HEK293 (cell line): ENCODE measurements around the gene PODXL2.

Experiments used
- CTCF ChIA-PET: fragments of 350-600 bp; formaldehyde crosslinking; extraction: SDS; loops from one replicate; lab custom pipeline; 2021; ENCODE audit warnings: antibody characterized with exemption; lab: Yijun Ruan, JAX
- POLR2A ChIA-PET: fragments of 300-600 bp; formaldehyde crosslinking; extraction: SDS; loops from one replicate; lab custom pipeline; 2020; ENCODE audit warnings: antibody characterized with exemption, inconsistent platforms; lab: Yijun Ruan, JAX
- H3K27ac ChIP-seq: fragments of 200-500 bp; sonication (Bioruptor generic); 2 replicates; pipeline ENCODE4 v1.5.1; 2014; ENCODE audit warnings: low read depth, low read length, control low read depth, inconsistent platforms; ENCODE audit errors: extremely low read depth
- H3K36me3 ChIP-seq, 2 experiments: fragments of 200-500 bp in 1 of 2; sonication (Bioruptor generic) in 1 of 2; 1 replicate in 1 of 2; 2 replicates in 1 of 2; pipeline ENCODE4 v1.5.1; 2014 to 2017; ENCODE audit warnings: inconsistent platforms in 2 of 2, low read length in 2 of 2; ENCODE audit not compliant: control insufficient read depth in 2 of 2, insufficient read depth in 1 of 2
- H3K4me1 ChIP-seq: fragments of 200-500 bp; sonication (Bioruptor generic); 2 replicates; pipeline ENCODE4 v1.5.1; 2014; ENCODE audit warnings: mild to moderate bottlenecking, low read length, inconsistent platforms; ENCODE audit not compliant: control insufficient read depth, insufficient read depth
- H3K4me3 ChIP-seq: 2 replicates; pipeline ENCODE4 v1.5.1; 2011; ENCODE audit warnings: low read depth, mild to moderate bottlenecking, control low read depth, low read length, moderate library complexity
- H3K9me3 ChIP-seq: fragments of 200-500 bp; sonication (Bioruptor generic); 2 replicates; pipeline ENCODE4 v1.5.1; 2014; ENCODE audit warnings: low read depth, low read length, inconsistent platforms; ENCODE audit not compliant: control insufficient read depth, insufficient read depth
- CTCF ChIP-seq: fragments of 450-650 bp; formaldehyde crosslinking; IDR thresholded peaks from 2 replicates; pipeline ENCODE4 v1.5.1; 2016; ENCODE audit warnings: missing biosample characterization, missing genetic modification characterization
- FEZF1 ChIP-seq: fragments of 450-650 bp; formaldehyde crosslinking; IDR thresholded peaks from 2 replicates; pipeline ENCODE4 v1.5.1; 2016; ENCODE audit warnings: missing biosample characterization, missing genetic modification characterization
- IKZF3 ChIP-seq: fragments of 450-650 bp; IDR thresholded peaks from 2 replicates; pipeline ENCODE4 v1.5.0; 2018; ENCODE audit warnings: missing biosample characterization, mild to moderate bottlenecking, missing genetic modification characterization, moderate library complexity
- KLF1 ChIP-seq: fragments of 450-650 bp; formaldehyde crosslinking; IDR thresholded peaks from 2 replicates; pipeline ENCODE4 v1.5.1; 2016; ENCODE audit warnings: missing biosample characterization, missing genetic modification characterization
- REPIN1 ChIP-seq: fragments of 450-650 bp; formaldehyde crosslinking; IDR thresholded peaks from 2 replicates; pipeline ENCODE4 v1.5.1; 2017; ENCODE audit warnings: missing biosample characterization, missing genetic modification characterization, low read depth
- SP3 ChIP-seq: fragments of 450-650 bp; formaldehyde crosslinking; IDR thresholded peaks from 2 replicates; pipeline ENCODE4 v1.5.1; 2016; ENCODE audit warnings: missing biosample characterization, missing genetic modification characterization
- WT1 ChIP-seq: fragments of 450-650 bp; formaldehyde crosslinking; IDR thresholded peaks from 2 replicates; pipeline ENCODE4 v1.5.1; 2016; ENCODE audit warnings: missing biosample characterization, missing genetic modification characterization
- ZIC2 ChIP-seq: fragments of 450-650 bp; formaldehyde crosslinking; IDR thresholded peaks from 2 replicates; pipeline ENCODE4 v1.5.1; 2016; ENCODE audit warnings: missing biosample characterization, missing genetic modification characterization
- ZNF10 ChIP-seq: fragments of 450-650 bp; formaldehyde crosslinking; IDR thresholded peaks from 2 replicates; pipeline ENCODE4 v1.5.1; 2017; ENCODE audit warnings: missing biosample characterization, missing genetic modification characterization
- ZNF341 ChIP-seq: fragments of 450-650 bp; formaldehyde crosslinking; IDR thresholded peaks from 2 replicates; pipeline ENCODE4; 2016; ENCODE audit warnings: low read depth, missing biosample characterization, missing genetic modification characterization
- ZNF48 ChIP-seq: fragments of 450-650 bp; formaldehyde crosslinking; IDR thresholded peaks from 2 replicates; pipeline ENCODE4 v1.5.1; 2016; ENCODE audit warnings: missing biosample characterization, missing genetic modification characterization
- ZNF596 ChIP-seq: fragments of 450-650 bp; IDR thresholded peaks from 2 replicates; pipeline ENCODE4 v1.5.0; 2018; ENCODE audit warnings: missing biosample characterization, mild to moderate bottlenecking, missing genetic modification characterization, moderate library complexity
- ZNF623 ChIP-seq: fragments of 450-650 bp; formaldehyde crosslinking; IDR thresholded peaks from 2 replicates; pipeline ENCODE4 v1.5.1; 2016; ENCODE audit warnings: missing biosample characterization, missing genetic modification characterization
- ZNF626 ChIP-seq: fragments of 450-650 bp; sonication (Bioruptor Pico); formaldehyde crosslinking; IDR thresholded peaks from 2 replicates; pipeline ENCODE4 v1.5.1; 2018; ENCODE audit warnings: missing biosample characterization, missing genetic modification characterization, inconsistent platforms
- TF ChIP-seq, protein P1 (sequence below): fragments of 450-650 bp; formaldehyde crosslinking; IDR thresholded peaks from 2 replicates; pipeline ENCODE4 v1.5.1; 2016; ENCODE audit warnings: missing biosample characterization, missing genetic modification characterization, low read depth
- TF ChIP-seq, protein P2 (sequence below): fragments of 450-650 bp; formaldehyde crosslinking; IDR thresholded peaks from 2 replicates; pipeline ENCODE4 v1.5.1; 2016; ENCODE audit warnings: missing biosample characterization, missing genetic modification characterization, borderline replicate concordance
- TF ChIP-seq, protein P3 (sequence below): fragments of 450-650 bp; formaldehyde crosslinking; IDR thresholded peaks from 2 replicates; pipeline ENCODE4 v1.5.1; 2016; ENCODE audit warnings: missing biosample characterization, missing genetic modification characterization

The PODXL2 gene

GRCh38 chr3:127674790-127675189 is 45.8 kb downstream of the PODXL2 start:
- TF ChIP-seq ZNF623 (peak; percentile 98), ZIC2 (tag by site-specific recombination) (peak; percentile 41; the same call in 1 of the 2 replicates), FEZF1 (tag by site-specific recombination) (no peak)
- TF ChIP-seq, all 188 proteins: peak for 2
- CTCF ChIA-PET = no interaction called here

DNA sequence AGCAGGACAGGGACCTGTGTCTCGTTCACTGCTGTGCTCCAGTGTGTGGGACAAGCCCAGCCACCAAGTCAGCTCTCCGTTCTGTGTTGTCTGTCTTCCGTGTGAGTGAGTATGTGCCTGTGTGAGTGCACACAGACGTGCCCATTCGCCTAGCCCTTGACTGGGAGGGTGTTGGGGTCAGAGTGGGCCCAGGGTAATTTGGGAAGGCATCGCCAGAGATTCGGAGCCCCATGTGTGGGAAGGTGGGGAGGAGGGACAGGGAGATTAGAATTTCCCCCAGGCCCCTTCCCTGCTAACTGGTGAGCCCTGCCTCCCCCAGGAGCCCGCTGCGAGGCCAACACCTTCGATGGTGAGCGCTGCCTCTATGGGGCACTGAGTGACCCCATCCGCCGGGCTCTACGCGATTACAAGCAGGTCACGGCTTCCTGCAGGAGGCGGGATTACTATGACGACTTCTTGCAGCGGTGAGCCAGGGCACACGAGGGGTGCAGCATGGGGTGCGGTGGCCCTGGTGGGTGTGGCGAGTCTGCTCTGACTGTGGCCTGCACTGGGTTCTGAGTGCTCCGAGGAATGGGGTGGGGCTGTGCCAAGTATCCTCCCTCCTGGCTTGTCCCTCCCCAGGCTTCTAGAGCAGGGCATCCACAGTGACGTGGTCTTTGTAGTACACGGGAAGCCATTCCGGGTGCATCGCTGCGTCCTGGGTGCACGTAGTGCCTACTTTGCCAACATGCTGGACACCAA is 46.8 kb downstream of the PODXL2 start:
- Histone ChIP-seq H3K9me3 (no peaks in the 10 kb centered on the region), H3K4me1 (no peaks in the 10 kb centered on the region), H3K4me3 (no peak overlapping the region), H3K27ac (no peak overlapping the region), H3K36me3 (peaks cover 0 to 18% of the 10 kb centered on the region in 2 experiments; a peak in 1 of 3 replicates)
- ChIA-PET POLR2A (no interaction called here), CTCF (no interaction called here)
- no peak for TF ChIP-seq SP3 (tag by site-specific recombination)
- no peak for TF ChIP-seq CTCF (tag by site-specific recombination)
- TF ChIP-seq, protein P1, sequence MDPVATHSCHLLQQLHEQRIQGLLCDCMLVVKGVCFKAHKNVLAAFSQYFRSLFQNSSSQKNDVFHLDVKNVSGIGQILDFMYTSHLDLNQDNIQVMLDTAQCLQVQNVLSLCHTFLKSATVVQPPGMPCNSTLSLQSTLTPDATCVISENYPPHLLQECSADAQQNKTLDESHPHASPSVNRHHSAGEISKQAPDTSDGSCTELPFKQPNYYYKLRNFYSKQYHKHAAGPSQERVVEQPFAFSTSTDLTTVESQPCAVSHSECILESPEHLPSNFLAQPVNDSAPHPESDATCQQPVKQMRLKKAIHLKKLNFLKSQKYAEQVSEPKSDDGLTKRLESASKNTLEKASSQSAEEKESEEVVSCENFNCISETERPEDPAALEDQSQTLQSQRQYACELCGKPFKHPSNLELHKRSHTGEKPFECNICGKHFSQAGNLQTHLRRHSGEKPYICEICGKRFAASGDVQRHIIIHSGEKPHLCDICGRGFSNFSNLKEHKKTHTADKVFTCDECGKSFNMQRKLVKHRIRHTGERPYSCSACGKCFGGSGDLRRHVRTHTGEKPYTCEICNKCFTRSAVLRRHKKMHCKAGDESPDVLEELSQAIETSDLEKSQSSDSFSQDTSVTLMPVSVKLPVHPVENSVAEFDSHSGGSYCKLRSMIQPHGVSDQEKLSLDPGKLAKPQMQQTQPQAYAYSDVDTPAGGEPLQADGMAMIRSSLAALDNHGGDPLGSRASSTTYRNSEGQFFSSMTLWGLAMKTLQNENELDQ = no peak
- TF ChIP-seq KLF1 (tag by site-specific recombination) = peak; percentile 54
- TF ChIP-seq ZNF48 (tag by site-specific recombination) = no peak
- no peak for TF ChIP-seq WT1 (tag by site-specific recombination)
- peak; percentile 58 for TF ChIP-seq ZNF341 (tag by site-specific recombination)
- no peak for TF ChIP-seq REPIN1
- TF ChIP-seq IKZF3 (tag by site-specific recombination) = no peak
- no peak for TF ChIP-seq ZNF10 (tag by site-specific recombination)

More at GRCh38 chr3:127674790-127675189, 45.8 kb downstream of the PODXL2 start:
- POLR2A ChIA-PET = no interaction called here
- H3K4me3 ChIP-seq = no peak overlapping the region
- peaks cover 0 to 16% of the 10 kb centered on the region in 2 experiments; a peak in 1 of 3 replicates for H3K36me3 ChIP-seq
- H3K27ac ChIP-seq = no peak overlapping the region
- H3K9me3 ChIP-seq = no peaks in the 10 kb centered on the region
- H3K4me1 ChIP-seq = no peaks in the 10 kb centered on the region

DNA sequence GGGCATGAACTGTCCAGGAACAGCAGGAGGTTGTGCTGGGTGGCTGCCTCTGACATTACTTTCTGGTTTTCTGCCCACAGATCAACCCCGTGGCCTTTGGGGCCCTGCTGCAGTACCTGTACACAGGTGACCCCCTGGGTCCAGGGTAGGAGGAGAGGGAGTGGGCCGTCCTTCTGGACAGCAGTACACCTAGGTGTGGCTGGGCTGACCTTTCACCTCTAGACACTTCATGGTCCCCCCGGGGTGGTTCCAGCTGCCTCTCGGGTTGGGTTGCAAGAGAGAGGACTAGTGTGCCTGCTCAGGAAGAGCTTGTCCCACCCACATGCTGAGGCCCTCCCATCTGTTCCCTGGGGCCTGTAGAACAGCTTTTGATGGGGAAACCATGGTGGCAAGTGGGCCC is 47.5 kb downstream of the PODXL2 start:
- Histone ChIP-seq H3K4me1 (no peaks in the 10 kb centered on the region), H3K36me3 (peaks cover 0 to 18% of the 10 kb centered on the region in 2 experiments; a peak in 1 of 3 replicates), H3K4me3 (no peak overlapping the region), H3K9me3 (no peaks in the 10 kb centered on the region), H3K27ac (no peak overlapping the region)
- ChIA-PET POLR2A (no interaction called here), CTCF (no interaction called here)
- no peak for TF ChIP-seq ZNF626 (tag by site-specific recombination)
- TF ChIP-seq, protein P2, sequence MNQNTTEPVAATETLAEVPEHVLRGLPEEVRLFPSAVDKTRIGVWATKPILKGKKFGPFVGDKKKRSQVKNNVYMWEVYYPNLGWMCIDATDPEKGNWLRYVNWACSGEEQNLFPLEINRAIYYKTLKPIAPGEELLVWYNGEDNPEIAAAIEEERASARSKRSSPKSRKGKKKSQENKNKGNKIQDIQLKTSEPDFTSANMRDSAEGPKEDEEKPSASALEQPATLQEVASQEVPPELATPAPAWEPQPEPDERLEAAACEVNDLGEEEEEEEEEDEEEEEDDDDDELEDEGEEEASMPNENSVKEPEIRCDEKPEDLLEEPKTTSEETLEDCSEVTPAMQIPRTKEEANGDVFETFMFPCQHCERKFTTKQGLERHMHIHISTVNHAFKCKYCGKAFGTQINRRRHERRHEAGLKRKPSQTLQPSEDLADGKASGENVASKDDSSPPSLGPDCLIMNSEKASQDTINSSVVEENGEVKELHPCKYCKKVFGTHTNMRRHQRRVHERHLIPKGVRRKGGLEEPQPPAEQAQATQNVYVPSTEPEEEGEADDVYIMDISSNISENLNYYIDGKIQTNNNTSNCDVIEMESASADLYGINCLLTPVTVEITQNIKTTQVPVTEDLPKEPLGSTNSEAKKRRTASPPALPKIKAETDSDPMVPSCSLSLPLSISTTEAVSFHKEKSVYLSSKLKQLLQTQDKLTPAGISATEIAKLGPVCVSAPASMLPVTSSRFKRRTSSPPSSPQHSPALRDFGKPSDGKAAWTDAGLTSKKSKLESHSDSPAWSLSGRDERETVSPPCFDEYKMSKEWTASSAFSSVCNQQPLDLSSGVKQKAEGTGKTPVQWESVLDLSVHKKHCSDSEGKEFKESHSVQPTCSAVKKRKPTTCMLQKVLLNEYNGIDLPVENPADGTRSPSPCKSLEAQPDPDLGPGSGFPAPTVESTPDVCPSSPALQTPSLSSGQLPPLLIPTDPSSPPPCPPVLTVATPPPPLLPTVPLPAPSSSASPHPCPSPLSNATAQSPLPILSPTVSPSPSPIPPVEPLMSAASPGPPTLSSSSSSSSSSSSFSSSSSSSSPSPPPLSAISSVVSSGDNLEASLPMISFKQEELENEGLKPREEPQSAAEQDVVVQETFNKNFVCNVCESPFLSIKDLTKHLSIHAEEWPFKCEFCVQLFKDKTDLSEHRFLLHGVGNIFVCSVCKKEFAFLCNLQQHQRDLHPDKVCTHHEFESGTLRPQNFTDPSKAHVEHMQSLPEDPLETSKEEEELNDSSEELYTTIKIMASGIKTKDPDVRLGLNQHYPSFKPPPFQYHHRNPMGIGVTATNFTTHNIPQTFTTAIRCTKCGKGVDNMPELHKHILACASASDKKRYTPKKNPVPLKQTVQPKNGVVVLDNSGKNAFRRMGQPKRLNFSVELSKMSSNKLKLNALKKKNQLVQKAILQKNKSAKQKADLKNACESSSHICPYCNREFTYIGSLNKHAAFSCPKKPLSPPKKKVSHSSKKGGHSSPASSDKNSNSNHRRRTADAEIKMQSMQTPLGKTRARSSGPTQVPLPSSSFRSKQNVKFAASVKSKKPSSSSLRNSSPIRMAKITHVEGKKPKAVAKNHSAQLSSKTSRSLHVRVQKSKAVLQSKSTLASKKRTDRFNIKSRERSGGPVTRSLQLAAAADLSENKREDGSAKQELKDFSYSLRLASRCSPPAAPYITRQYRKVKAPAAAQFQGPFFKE (tag by site-specific recombination) = no peak
- no peak for TF ChIP-seq ZNF596 (tag by site-specific recombination)
- TF ChIP-seq, protein P3, sequence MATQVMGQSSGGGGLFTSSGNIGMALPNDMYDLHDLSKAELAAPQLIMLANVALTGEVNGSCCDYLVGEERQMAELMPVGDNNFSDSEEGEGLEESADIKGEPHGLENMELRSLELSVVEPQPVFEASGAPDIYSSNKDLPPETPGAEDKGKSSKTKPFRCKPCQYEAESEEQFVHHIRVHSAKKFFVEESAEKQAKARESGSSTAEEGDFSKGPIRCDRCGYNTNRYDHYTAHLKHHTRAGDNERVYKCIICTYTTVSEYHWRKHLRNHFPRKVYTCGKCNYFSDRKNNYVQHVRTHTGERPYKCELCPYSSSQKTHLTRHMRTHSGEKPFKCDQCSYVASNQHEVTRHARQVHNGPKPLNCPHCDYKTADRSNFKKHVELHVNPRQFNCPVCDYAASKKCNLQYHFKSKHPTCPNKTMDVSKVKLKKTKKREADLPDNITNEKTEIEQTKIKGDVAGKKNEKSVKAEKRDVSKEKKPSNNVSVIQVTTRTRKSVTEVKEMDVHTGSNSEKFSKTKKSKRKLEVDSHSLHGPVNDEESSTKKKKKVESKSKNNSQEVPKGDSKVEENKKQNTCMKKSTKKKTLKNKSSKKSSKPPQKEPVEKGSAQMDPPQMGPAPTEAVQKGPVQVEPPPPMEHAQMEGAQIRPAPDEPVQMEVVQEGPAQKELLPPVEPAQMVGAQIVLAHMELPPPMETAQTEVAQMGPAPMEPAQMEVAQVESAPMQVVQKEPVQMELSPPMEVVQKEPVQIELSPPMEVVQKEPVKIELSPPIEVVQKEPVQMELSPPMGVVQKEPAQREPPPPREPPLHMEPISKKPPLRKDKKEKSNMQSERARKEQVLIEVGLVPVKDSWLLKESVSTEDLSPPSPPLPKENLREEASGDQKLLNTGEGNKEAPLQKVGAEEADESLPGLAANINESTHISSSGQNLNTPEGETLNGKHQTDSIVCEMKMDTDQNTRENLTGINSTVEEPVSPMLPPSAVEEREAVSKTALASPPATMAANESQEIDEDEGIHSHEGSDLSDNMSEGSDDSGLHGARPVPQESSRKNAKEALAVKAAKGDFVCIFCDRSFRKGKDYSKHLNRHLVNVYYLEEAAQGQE (tag by site-specific recombination) = no peak
